ENCODE measurements around the gene PAPPA2.

GRCh38 chr1:176893625-176894352, 430.8 kb downstream of the PAPPA2 start:
- no peak for TF ChIP-seq CTCF (IDR thresholded peaks at IDR 0.05)
- no peak for TF ChIP-seq POLR2A (IDR thresholded peaks at IDR 0.05)

Data from right lobe of liver (tissue), 4 donors.